COR-L47 (cell line): ENCODE data around the gene SLC29A1.
"Not testable (repeated sequence)": the region's sequence is repeated elsewhere in the genome, so short reads cannot be mapped to it uniquely, and the experiment has no call there.

Experiments
- DNase-seq: peaks from one replicate; lab custom pipeline; 2025; lab: John Stamatoyannopoulos, UW

SLC29A1 gene

GRCh38 chr6:44222486-44223318 is 693 bp upstream of the SLC29A1 start:
- DNase-seq, result no peak

GRCh38 chr6:44224029-44224964 is 902 bp downstream of the SLC29A1 start:
- no peak for DNase-seq

- DNase-seq, result no peak
Measured at GRCh38 chr6:44224965-44225305, 1.5 kb downstream of the SLC29A1 start.

GRCh38 chr6:44225579-44226325 is 2.4 kb downstream of the SLC29A1 start:
- peak; percentile 40 for DNase-seq

- no peak for DNase-seq
Measured at GRCh38 chr6:44226368-44227147, 3.2 kb downstream of the SLC29A1 start.

GRCh38 chr6:44227148-44227793 is 3.9 kb downstream of the SLC29A1 start:
- DNase-seq, result no peak

- no peak for DNase-seq
Measured at GRCh38 chr6:44228031-44228430, 4.6 kb downstream of the SLC29A1 start.

GRCh38 chr6:44228433-44228832 is 5.0 kb downstream of the SLC29A1 start:
- no peak for DNase-seq

GRCh38 chr6:44228836-44229235 is 5.4 kb downstream of the SLC29A1 start:
- no peak for DNase-seq

GRCh38 chr6:44229376-44230033 is 6.1 kb downstream of the SLC29A1 start:
- no peak for DNase-seq

GRCh38 chr6:44230034-44230675 is 6.8 kb downstream of the SLC29A1 start:
- DNase-seq, result no peak

- not testable (repeated sequence) for DNase-seq
Measured at GRCh38 chr6:44231426-44231825, 8.0 kb downstream of the SLC29A1 start.

- DNase-seq, result no peak
Measured at GRCh38 chr6:44232676-44233566, 9.5 kb downstream of the SLC29A1 start.

- DNase-seq, result no peak
Measured at GRCh38 chr6:44233567-44234100, 10.2 kb downstream of the SLC29A1 start.

- DNase-seq, result peak; percentile 14
Measured at GRCh38 chr6:44234101-44235025, 11.0 kb downstream of the SLC29A1 start.

GRCh38 chr6:44235269-44235668 is 11.9 kb downstream of the SLC29A1 start:
- DNase-seq, result no peak

- DNase-seq, result no peak
Measured at GRCh38 chr6:44235891-44236516, 12.6 kb downstream of the SLC29A1 start.
